ENCODE results near the gene BFSP1.

BFSP1 gene

DNA sequence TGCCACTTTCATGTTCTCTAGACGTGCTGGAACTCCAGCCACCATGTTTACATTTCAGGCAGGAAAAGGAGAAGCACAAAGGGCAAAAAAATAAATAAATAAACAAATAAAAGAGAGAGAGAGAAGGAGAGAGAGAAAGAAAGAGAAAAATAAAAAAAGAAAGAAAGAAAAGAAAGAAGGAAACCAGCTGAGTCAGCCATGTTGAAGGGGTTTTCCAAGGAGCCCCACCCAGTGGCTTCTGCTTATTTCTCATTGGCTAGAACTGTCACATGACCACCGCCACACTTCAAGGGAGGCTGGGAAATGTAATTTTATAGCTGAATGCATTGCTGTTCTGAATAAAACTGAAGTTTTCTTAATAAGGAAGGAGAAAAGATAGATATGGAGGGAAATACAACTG, 71.1 kb downstream of the BFSP1 start:
- ATAC-seq, result no peak
- TF ChIP-seq, protein P1, sequence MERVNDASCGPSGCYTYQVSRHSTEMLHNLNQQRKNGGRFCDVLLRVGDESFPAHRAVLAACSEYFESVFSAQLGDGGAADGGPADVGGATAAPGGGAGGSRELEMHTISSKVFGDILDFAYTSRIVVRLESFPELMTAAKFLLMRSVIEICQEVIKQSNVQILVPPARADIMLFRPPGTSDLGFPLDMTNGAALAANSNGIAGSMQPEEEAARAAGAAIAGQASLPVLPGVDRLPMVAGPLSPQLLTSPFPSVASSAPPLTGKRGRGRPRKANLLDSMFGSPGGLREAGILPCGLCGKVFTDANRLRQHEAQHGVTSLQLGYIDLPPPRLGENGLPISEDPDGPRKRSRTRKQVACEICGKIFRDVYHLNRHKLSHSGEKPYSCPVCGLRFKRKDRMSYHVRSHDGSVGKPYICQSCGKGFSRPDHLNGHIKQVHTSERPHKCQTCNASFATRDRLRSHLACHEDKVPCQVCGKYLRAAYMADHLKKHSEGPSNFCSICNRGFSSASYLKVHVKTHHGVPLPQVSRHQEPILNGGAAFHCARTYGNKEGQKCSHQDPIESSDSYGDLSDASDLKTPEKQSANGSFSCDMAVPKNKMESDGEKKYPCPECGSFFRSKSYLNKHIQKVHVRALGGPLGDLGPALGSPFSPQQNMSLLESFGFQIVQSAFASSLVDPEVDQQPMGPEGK (CRISPR knock-in tag; IDR thresholded peaks at IDR 0.05; ENCODE audit: borderline replicate concordance), result no peak
- TF ChIP-seq TOX (CRISPR knock-in tag; IDR thresholded peaks at IDR 0.05; ENCODE audit: borderline replicate concordance) (no peak), ESRRG (CRISPR knock-in tag; IDR thresholded peaks at IDR 0.05) (no peak), SNAI2 (CRISPR knock-in tag; IDR thresholded peaks at IDR 0.05) (no peak), ZNF8 (CRISPR knock-in tag; IDR thresholded peaks at IDR 0.05) (no peak), ISL1 (CRISPR knock-in tag; IDR thresholded peaks at IDR 0.05) (no peak), ZC3H10 (CRISPR knock-in tag; IDR thresholded peaks at IDR 0.05) (no peak), ZNF565 (CRISPR knock-in tag; conservative IDR thresholded peaks at IDR 0.05; ENCODE audit: low read depth) (no peak)

DNA sequence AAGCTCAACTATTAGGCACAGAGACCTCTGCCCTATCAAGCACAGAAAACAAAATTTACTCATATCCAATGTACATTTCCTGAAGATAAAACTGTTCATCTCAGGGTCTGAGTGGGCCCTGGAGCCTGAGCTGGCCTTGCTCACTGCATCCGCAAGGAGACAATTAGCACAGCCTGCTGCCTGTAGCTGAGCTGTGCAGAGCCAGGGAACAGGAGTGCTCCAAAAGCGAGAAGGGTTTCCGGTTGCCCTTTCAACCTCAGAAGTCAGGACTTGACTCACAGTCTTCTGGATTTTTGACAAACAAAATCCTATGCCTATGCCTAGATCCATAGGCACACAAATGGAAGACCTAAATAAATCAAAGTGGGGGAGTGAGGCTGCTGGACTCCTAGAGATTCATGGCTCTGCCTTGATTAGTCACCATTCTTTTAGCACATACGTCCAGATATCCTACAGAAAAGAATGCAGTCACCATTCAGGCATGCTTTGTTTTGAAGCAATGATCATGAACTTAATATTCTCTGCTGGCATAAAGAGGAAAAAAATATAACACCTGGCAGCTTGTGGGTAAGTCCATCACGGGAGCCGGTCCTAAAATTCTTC, 73.5 kb downstream of the BFSP1 start:
- ATAC-seq, result no peak
- no peak for TF ChIP-seq TCF4 (CRISPR knock-in tag; IDR thresholded peaks at IDR 0.05; ENCODE audit: borderline replicate concordance)

DNA sequence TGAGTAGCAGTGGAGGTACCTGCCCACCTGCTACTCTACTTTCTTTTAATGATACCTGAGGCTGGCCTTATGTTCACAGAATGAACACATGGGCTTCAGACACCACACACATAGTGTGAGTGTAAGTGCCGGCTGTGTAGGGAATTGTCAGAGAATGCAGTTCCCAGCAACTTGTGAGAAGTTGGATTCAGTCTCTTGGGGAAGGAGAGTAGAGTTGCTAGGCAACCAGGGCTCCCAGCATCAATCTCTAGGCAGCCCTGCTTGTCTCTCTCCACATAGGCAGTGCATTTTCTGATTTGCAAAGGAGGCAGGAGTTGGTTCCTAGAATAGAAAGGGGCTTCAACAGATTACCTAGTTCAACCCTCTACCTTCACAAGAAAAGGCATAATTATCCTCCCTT, 74.1 kb downstream of the BFSP1 start:
- ATAC-seq, result no peak
- no peak for TF ChIP-seq ZNF565 (CRISPR knock-in tag; conservative IDR thresholded peaks at IDR 0.05; ENCODE audit: low read depth)
- TF ChIP-seq SNAI2 (CRISPR knock-in tag; IDR thresholded peaks at IDR 0.05), result no peak
- no peak for TF ChIP-seq BACH2 (CRISPR knock-in tag; IDR thresholded peaks at IDR 0.05; ENCODE audit: borderline replicate concordance)
- TF ChIP-seq, protein P2, sequence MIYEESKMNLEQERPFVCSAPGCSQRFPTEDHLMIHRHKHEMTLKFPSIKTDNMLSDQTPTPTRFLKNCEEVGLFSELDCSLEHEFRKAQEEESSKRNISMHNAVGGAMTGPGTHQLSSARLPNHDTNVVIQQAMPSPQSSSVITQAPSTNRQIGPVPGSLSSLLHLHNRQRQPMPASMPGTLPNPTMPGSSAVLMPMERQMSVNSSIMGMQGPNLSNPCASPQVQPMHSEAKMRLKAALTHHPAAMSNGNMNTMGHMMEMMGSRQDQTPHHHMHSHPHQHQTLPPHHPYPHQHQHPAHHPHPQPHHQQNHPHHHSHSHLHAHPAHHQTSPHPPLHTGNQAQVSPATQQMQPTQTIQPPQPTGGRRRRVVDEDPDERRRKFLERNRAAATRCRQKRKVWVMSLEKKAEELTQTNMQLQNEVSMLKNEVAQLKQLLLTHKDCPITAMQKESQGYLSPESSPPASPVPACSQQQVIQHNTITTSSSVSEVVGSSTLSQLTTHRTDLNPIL (CRISPR knock-in tag; IDR thresholded peaks at IDR 0.05; ENCODE audit: low read depth), result no peak
- TF ChIP-seq OSR1 (CRISPR knock-in tag; IDR thresholded peaks at IDR 0.05), result no peak
- no peak for TF ChIP-seq PPARA (CRISPR knock-in tag; IDR thresholded peaks at IDR 0.05; ENCODE audit: borderline replicate concordance)
- no peak for TF ChIP-seq CSDC2 (CRISPR knock-in tag; IDR thresholded peaks at IDR 0.05)
- TF ChIP-seq, protein P3, sequence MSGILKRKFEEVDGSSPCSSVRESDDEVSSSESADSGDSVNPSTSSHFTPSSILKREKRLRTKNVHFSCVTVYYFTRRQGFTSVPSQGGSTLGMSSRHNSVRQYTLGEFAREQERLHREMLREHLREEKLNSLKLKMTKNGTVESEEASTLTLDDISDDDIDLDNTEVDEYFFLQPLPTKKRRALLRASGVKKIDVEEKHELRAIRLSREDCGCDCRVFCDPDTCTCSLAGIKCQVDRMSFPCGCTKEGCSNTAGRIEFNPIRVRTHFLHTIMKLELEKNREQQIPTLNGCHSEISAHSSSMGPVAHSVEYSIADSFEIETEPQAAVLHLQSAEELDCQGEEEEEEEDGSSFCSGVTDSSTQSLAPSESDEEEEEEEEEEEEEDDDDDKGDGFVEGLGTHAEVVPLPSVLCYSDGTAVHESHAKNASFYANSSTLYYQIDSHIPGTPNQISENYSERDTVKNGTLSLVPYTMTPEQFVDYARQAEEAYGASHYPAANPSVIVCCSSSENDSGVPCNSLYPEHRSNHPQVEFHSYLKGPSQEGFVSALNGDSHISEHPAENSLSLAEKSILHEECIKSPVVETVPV (CRISPR knock-in tag; IDR thresholded peaks at IDR 0.05), result no peak
- TF ChIP-seq ISL1 (CRISPR knock-in tag; IDR thresholded peaks at IDR 0.05), result no peak
- no peak for TF ChIP-seq RARB (CRISPR knock-in tag; IDR thresholded peaks at IDR 0.05)
- no peak for TF ChIP-seq ZFP30 (CRISPR knock-in tag; IDR thresholded peaks at IDR 0.05)
- TF ChIP-seq, protein P4, sequence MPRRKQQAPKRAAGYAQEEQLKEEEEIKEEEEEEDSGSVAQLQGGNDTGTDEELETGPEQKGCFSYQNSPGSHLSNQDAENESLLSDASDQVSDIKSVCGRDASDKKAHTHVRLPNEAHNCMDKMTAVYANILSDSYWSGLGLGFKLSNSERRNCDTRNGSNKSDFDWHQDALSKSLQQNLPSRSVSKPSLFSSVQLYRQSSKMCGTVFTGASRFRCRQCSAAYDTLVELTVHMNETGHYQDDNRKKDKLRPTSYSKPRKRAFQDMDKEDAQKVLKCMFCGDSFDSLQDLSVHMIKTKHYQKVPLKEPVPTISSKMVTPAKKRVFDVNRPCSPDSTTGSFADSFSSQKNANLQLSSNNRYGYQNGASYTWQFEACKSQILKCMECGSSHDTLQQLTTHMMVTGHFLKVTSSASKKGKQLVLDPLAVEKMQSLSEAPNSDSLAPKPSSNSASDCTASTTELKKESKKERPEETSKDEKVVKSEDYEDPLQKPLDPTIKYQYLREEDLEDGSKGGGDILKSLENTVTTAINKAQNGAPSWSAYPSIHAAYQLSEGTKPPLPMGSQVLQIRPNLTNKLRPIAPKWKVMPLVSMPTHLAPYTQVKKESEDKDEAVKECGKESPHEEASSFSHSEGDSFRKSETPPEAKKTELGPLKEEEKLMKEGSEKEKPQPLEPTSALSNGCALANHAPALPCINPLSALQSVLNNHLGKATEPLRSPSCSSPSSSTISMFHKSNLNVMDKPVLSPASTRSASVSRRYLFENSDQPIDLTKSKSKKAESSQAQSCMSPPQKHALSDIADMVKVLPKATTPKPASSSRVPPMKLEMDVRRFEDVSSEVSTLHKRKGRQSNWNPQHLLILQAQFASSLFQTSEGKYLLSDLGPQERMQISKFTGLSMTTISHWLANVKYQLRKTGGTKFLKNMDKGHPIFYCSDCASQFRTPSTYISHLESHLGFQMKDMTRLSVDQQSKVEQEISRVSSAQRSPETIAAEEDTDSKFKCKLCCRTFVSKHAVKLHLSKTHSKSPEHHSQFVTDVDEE (CRISPR knock-in tag; IDR thresholded peaks at IDR 0.05), result no peak
- no peak for TF ChIP-seq GLIS3 (CRISPR knock-in tag; IDR thresholded peaks at IDR 0.05)
- TF ChIP-seq ZNF70 (CRISPR knock-in tag; IDR thresholded peaks at IDR 0.05), result no peak
- TF ChIP-seq ARNTL (CRISPR knock-in tag; IDR thresholded peaks at IDR 0.05; ENCODE audit: borderline replicate concordance, low read depth), result no peak
- TF ChIP-seq ZC3H10 (CRISPR knock-in tag; IDR thresholded peaks at IDR 0.05), result no peak
- no peak for TF ChIP-seq ZNF8 (CRISPR knock-in tag; IDR thresholded peaks at IDR 0.05)
- TF ChIP-seq, protein P5, sequence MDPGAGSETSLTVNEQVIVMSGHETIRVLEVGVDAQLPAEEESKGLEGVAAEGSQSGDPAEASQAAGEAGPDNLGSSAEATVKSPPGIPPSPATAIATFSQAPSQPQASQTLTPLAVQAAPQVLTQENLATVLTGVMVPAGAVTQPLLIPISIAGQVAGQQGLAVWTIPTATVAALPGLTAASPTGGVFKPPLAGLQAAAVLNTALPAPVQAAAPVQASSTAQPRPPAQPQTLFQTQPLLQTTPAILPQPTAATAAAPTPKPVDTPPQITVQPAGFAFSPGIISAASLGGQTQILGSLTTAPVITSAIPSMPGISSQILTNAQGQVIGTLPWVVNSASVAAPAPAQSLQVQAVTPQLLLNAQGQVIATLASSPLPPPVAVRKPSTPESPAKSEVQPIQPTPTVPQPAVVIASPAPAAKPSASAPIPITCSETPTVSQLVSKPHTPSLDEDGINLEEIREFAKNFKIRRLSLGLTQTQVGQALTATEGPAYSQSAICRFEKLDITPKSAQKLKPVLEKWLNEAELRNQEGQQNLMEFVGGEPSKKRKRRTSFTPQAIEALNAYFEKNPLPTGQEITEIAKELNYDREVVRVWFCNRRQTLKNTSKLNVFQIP (CRISPR knock-in tag; IDR thresholded peaks at IDR 0.05; ENCODE audit: borderline replicate concordance, low read depth), result no peak

Data from SK-N-SH treated with all-trans-retinoic acid at 6 μM for 48 hours (cell line).